G401.6 (cell line): Measurements from ENCODE around the gene VCL.
A peak's percentile ranks its signal among the peaks of the same experiment; 100 is the strongest.
"Not testable (repeated sequence)": the region's sequence is repeated elsewhere in the genome, so short reads cannot be mapped to it uniquely, and the experiment has no call there.

Experiments
- FAIRE-seq: peaks from 2 replicates; lab custom pipeline; 2012; peaks lifted over from hg19 to GRCh38; lab: Jason Lieb, UNC

The VCL gene

GRCh38 chr10:74040200-74041126 lies 42.5 kb downstream of the VCL start:
- FAIRE-seq = no peak

GRCh38 chr10:74044419-74044818 lies 46.5 kb downstream of the VCL start:
- no peak for FAIRE-seq

- peak; percentile 56 for FAIRE-seq
These were observed 49.4 kb downstream of the VCL start for GRCh38 chr10:74047304-74047703.

GRCh38 chr10:74047871-74048270 lies 50.0 kb downstream of the VCL start:
- peak; percentile 8 for FAIRE-seq

GRCh38 chr10:74048433-74048832 lies 50.5 kb downstream of the VCL start:
- FAIRE-seq = no peak

- FAIRE-seq = no peak
These were observed 52.0 kb downstream of the VCL start for GRCh38 chr10:74049955-74050354.

- FAIRE-seq = no peak
These were observed 52.7 kb downstream of the VCL start for GRCh38 chr10:74050653-74051052.

GRCh38 chr10:74051736-74052342 lies 53.9 kb downstream of the VCL start:
- no peak for FAIRE-seq

GRCh38 chr10:74052994-74053393 lies 55.1 kb downstream of the VCL start:
- peak; percentile 68 for FAIRE-seq

- no peak for FAIRE-seq
These were observed 57.6 kb downstream of the VCL start for GRCh38 chr10:74055383-74056049.

GRCh38 chr10:74056050-74056818 lies 58.3 kb downstream of the VCL start:
- FAIRE-seq = peak; percentile 60

GRCh38 chr10:74058071-74058470 lies 60.2 kb downstream of the VCL start:
- FAIRE-seq = no peak

GRCh38 chr10:74058658-74059057 lies 60.7 kb downstream of the VCL start:
- FAIRE-seq = no peak

- FAIRE-seq = peak; percentile 23
These were observed 63.2 kb downstream of the VCL start for GRCh38 chr10:74061104-74061503.

- not testable (repeated sequence) for FAIRE-seq
These were observed 64.1 kb downstream of the VCL start for GRCh38 chr10:74061978-74062377.

- no peak for FAIRE-seq
These were observed 65.3 kb downstream of the VCL start for GRCh38 chr10:74063256-74063655.

- peak; percentile 27 for FAIRE-seq
These were observed 69.7 kb downstream of the VCL start for GRCh38 chr10:74067373-74068352.

- FAIRE-seq = no peak
These were observed 73.2 kb downstream of the VCL start for GRCh38 chr10:74071157-74071556.

GRCh38 chr10:74072503-74072902 lies 74.6 kb downstream of the VCL start:
- no peak for FAIRE-seq

- peak; percentile 71 for FAIRE-seq
These were observed 78.0 kb downstream of the VCL start for GRCh38 chr10:74075906-74076305.

GRCh38 chr10:74076961-74077360 lies 79.0 kb downstream of the VCL start:
- peak; percentile 39 for FAIRE-seq
